Thyroid gland (tissue), 4 donors: ENCODE data around the gene ACSS3.
A peak's percentile ranks its signal among the peaks of the same experiment; 100 is the strongest.

ENCODE experiments used
- POLR2A ChIP-seq, 2 donors: fragments of 450-650 bp; IDR thresholded peaks; one replicate each; pipeline ENCODE4 v1.6.1; 2017; ENCODE audit warnings: antibody characterized with exemption in 2 of 2, mild to moderate bottlenecking in 2 of 2, moderate library complexity in 1 of 2
- TF ChIP-seq, protein P1 (sequence below), 6 experiments: fragments of 200-600 bp in 3 of 6; fragments of 450-650 bp in 3 of 6; sonication (generic) in 3 of 6; IDR thresholded peaks; one replicate each; pipeline ENCODE4 v1.5.1; 2016 to 2019; ENCODE audit warnings: antibody characterized with exemption in 6 of 6, mild to moderate bottlenecking in 2 of 6, inconsistent platforms in 1 of 6, moderate library complexity in 1 of 6

DNA sequence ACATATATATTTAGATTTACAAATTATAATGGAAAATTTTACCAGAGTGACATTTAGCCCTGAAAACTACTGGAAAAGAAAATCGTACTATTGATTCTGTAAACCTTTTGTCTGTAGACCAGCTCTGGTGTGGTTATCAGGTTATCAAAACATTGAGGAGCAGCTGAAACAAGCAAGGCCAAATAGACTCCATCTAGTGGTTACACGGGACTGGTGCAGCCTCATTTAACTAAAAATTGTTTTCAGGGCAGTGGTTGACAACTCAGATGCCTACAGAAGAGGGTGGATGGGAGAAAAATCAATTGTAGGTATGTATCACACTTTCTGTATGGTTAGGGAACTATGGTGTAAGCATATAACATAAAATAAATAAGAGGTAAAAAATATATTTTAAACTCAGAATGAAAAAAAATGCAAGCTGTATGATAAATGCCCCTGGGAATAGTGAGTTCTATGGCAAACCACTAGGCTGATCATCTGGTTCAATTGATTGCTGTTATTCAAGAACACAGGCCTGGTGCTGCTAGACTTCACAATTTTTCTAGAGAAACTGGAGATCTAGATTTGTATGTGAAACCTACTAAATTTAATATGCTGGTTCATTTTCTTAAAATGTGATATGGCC lies 51.2 kb downstream of the ACSS3 start:
- TF ChIP-seq POLR2A (IDR thresholded peaks at IDR 0.05) = no peak
- TF ChIP-seq, protein P1, sequence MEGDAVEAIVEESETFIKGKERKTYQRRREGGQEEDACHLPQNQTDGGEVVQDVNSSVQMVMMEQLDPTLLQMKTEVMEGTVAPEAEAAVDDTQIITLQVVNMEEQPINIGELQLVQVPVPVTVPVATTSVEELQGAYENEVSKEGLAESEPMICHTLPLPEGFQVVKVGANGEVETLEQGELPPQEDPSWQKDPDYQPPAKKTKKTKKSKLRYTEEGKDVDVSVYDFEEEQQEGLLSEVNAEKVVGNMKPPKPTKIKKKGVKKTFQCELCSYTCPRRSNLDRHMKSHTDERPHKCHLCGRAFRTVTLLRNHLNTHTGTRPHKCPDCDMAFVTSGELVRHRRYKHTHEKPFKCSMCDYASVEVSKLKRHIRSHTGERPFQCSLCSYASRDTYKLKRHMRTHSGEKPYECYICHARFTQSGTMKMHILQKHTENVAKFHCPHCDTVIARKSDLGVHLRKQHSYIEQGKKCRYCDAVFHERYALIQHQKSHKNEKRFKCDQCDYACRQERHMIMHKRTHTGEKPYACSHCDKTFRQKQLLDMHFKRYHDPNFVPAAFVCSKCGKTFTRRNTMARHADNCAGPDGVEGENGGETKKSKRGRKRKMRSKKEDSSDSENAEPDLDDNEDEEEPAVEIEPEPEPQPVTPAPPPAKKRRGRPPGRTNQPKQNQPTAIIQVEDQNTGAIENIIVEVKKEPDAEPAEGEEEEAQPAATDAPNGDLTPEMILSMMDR (IDR thresholded peaks at IDR 0.05) = peak; percentile 42 to 80 (median 73)
